ENCODE data around the gene RPL21. TPM values are rescaled to one million over a fixed set of nuclear protein-coding genes. Genes with fewer than 3 reads are reported as not detected.
"Not testable (repeated sequence)": the region's sequence is repeated elsewhere in the genome, so short reads cannot be mapped to it uniquely, and the experiment has no call there.

Gene RPL21
- total and polyA plus RNA-seq, 2 donors (not counting 1 experiment from before 2014, with no cell fraction given): 831 to 1,841 TPM

DNA sequence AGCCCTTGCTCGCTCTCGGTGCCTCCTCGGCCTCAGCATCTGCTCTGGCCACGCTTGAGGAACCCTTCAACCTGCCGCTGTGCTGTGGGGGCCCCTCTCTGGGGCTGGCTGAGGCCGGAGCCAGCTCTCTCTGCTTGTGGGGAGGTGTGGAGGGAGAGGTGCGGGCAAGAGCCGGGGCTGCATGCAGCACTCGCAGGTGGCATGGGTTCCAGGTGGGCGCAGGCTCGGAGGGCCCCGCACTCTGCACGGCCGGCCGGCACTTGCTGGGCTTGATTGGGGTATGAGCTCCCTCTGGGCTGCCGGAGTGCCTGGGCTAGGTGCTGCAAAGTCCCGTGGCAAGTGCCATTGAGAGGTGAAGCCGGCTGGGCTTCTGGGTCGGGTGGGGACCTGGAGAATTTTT, 31.7 kb upstream of the RPL21 start:
- Histone ChIP-seq H3K9ac (ENCODE audit: insufficient read depth, low read length) (no peak overlapping the region), H3K4me1 (ENCODE audit: control insufficient read depth, extremely low read depth, insufficient read depth, low read length) (no peaks in the 10 kb centered on the region)

DNA sequence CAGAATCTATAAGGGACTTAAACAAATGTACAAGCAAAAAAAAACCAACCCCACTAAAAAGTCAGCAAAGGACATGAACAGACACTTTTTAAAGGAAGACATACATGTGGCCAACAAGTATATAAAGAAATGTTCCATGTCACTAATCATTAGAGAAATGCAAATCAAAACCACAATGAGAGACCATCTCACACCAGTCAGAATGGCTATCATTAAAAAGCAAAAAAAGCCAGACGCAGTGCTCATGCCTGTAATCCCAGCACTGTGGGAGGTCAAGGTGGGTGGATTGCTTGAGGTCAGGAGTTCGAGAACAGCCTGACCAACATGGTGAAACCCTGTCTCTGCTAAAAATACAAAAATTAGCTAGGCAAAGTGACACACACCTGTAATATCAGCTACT, 29.3 kb upstream of the RPL21 start:
- DNase-seq (ENCODE audit: low read depth in 2 of 2); H3K4me3 ChIP-seq (replicated peaks in 1 of 4; ENCODE audit: control extremely low read depth in 1 of 4, insufficient read depth in 1 of 4, low read depth in 3 of 4, low read length in 4 of 4); H3K27ac ChIP-seq (ENCODE audit: insufficient read depth, low read length); H3K4me2 ChIP-seq (ENCODE audit: extremely low read depth, insufficient read depth, low read length); H3K4me1 ChIP-seq (ENCODE audit: control insufficient read depth, extremely low read depth, insufficient read depth, low read length); H3K79me2 ChIP-seq (ENCODE audit: control insufficient read depth, insufficient read depth, low read length); H3K36me3 ChIP-seq (ENCODE audit: control insufficient read depth, insufficient read depth, low read length); H3K9ac ChIP-seq (ENCODE audit: insufficient read depth, low read length); H2AFZ ChIP-seq (ENCODE audit: low read length); H3K27me3 ChIP-seq (ENCODE audit: control insufficient read depth, insufficient read depth, low read length); H3K9me3 ChIP-seq (ENCODE audit: control insufficient read depth, insufficient read depth, low read depth, low read length); H4K20me1 ChIP-seq (ENCODE audit: control insufficient read depth, extremely low read depth, insufficient read depth, low read length): not testable (repeated sequence)

More for the DNA sequence above, 31.7 kb upstream of the RPL21 start:
- DNase-seq (ENCODE audit: low read depth in 2 of 2): no peak
- TF ChIP-seq CTCF (conservative IDR thresholded peaks at IDR 0.05 in 1 of 2, IDR thresholded peaks at IDR 0.05 in 1 of 2; ENCODE audit: low read depth in 1 of 2, low read length in 2 of 2) (no peak), EZH2 (IDR thresholded peaks at IDR 0.05; ENCODE audit: low read length, missing control alignments) (no peak)
- Histone ChIP-seq H3K79me2 (ENCODE audit: control insufficient read depth, insufficient read depth, low read length) (no peaks in the 10 kb centered on the region), H3K9me3 (ENCODE audit: control insufficient read depth, insufficient read depth, low read depth, low read length) (no peaks in the 10 kb centered on the region), H4K20me1 (ENCODE audit: control insufficient read depth, extremely low read depth, insufficient read depth, low read length) (no peaks in the 10 kb centered on the region), H2AFZ (ENCODE audit: low read length) (no peak overlapping the region), H3K4me3 (replicated peaks in 1 of 4; ENCODE audit: control extremely low read depth in 1 of 4, insufficient read depth in 1 of 4, low read depth in 3 of 4, low read length in 4 of 4) (no peak overlapping the region), H3K4me2 (ENCODE audit: extremely low read depth, insufficient read depth, low read length) (no peak overlapping the region), H3K36me3 (ENCODE audit: control insufficient read depth, insufficient read depth, low read length) (no peaks in the 10 kb centered on the region), H3K27me3 (ENCODE audit: control insufficient read depth, insufficient read depth, low read length) (no peaks in the 10 kb centered on the region), H3K27ac (ENCODE audit: insufficient read depth, low read length) (no peak overlapping the region)

GRCh38 chr13:27226991-27227390, 24.4 kb upstream of the RPL21 start:
- no peak overlapping the region for H3K4me3 ChIP-seq (replicated peaks in 1 of 4; ENCODE audit: control extremely low read depth in 1 of 4, insufficient read depth in 1 of 4, low read depth in 3 of 4, low read length in 4 of 4)
- H3K9ac ChIP-seq (ENCODE audit: insufficient read depth, low read length): no peak overlapping the region
- H3K27ac ChIP-seq (ENCODE audit: insufficient read depth, low read length): no peak overlapping the region
- TF ChIP-seq CTCF (conservative IDR thresholded peaks at IDR 0.05 in 1 of 2, IDR thresholded peaks at IDR 0.05 in 1 of 2; ENCODE audit: low read depth in 1 of 2, low read length in 2 of 2) (no peak), EZH2 (IDR thresholded peaks at IDR 0.05; ENCODE audit: low read length, missing control alignments) (no peak)
- H3K4me1 ChIP-seq (ENCODE audit: control insufficient read depth, extremely low read depth, insufficient read depth, low read length): no peaks in the 10 kb centered on the region
- H2AFZ ChIP-seq (ENCODE audit: low read length): no peak overlapping the region
- DNase-seq (ENCODE audit: low read depth in 2 of 2): no peak
- H3K27me3 ChIP-seq (ENCODE audit: control insufficient read depth, insufficient read depth, low read length): no peaks in the 10 kb centered on the region
- no peak overlapping the region for H3K4me2 ChIP-seq (ENCODE audit: extremely low read depth, insufficient read depth, low read length)
- no peaks in the 10 kb centered on the region for H3K9me3 ChIP-seq (ENCODE audit: control insufficient read depth, insufficient read depth, low read depth, low read length)
- no peaks in the 10 kb centered on the region for H3K36me3 ChIP-seq (ENCODE audit: control insufficient read depth, insufficient read depth, low read length)
- H4K20me1 ChIP-seq (ENCODE audit: control insufficient read depth, extremely low read depth, insufficient read depth, low read length): no peaks in the 10 kb centered on the region
- no peaks in the 10 kb centered on the region for H3K79me2 ChIP-seq (ENCODE audit: control insufficient read depth, insufficient read depth, low read length)

Data from fibroblast of lung (primary cell).